NCI-H1436 treated with DMSO at 0.1 percent for 48 hours (cell line): ENCODE data around the gene CUX1.

ENCODE experiments used
- DNase-seq: peaks from one replicate; lab custom pipeline; 2025; lab: John Stamatoyannopoulos, UW

CUX1 gene

GRCh38 chr7:102073931-102074880 is 256.8 kb downstream of the CUX1 start:
- DNase-seq: no peak

GRCh38 chr7:102075126-102075525 is 257.7 kb downstream of the CUX1 start:
- DNase-seq: no peak

- DNase-seq: no peak
Observed at GRCh38 chr7:102075553-102076135, 258.2 kb downstream of the CUX1 start.

- no peak for DNase-seq
Observed at GRCh38 chr7:102077081-102077480, 259.7 kb downstream of the CUX1 start.

- DNase-seq: no peak
Observed at GRCh38 chr7:102079140-102080018, 262.0 kb downstream of the CUX1 start.

- no peak for DNase-seq
Observed at GRCh38 chr7:102080019-102080433, 262.6 kb downstream of the CUX1 start.

GRCh38 chr7:102080434-102081243 is 263.2 kb downstream of the CUX1 start:
- no peak for DNase-seq

- no peak for DNase-seq
Observed at GRCh38 chr7:102081244-102081627, 263.8 kb downstream of the CUX1 start.

GRCh38 chr7:102082693-102083368 is 265.4 kb downstream of the CUX1 start:
- no peak for DNase-seq

GRCh38 chr7:102085218-102085772 is 267.9 kb downstream of the CUX1 start:
- no peak for DNase-seq

GRCh38 chr7:102089175-102090098 is 272.0 kb downstream of the CUX1 start:
- DNase-seq: no peak

- DNase-seq: no peak
Observed at GRCh38 chr7:102093599-102094315, 276.3 kb downstream of the CUX1 start.

GRCh38 chr7:102094316-102094650 is 276.9 kb downstream of the CUX1 start:
- no peak for DNase-seq

GRCh38 chr7:102095321-102096011 is 278.0 kb downstream of the CUX1 start:
- DNase-seq: no peak

GRCh38 chr7:102096012-102096332 is 278.5 kb downstream of the CUX1 start:
- DNase-seq: no peak

GRCh38 chr7:102096706-102097427 is 279.4 kb downstream of the CUX1 start:
- no peak for DNase-seq

- no peak for DNase-seq
Observed at GRCh38 chr7:102097601-102098161, 280.3 kb downstream of the CUX1 start.

- no peak for DNase-seq
Observed at GRCh38 chr7:102098986-102099385, 281.6 kb downstream of the CUX1 start.
